ENCODE measurements around the gene BMAL1. TPM values are rescaled to one million over a fixed set of nuclear protein-coding genes. Genes with fewer than 3 reads are reported as not detected.

BMAL1 gene
- total RNA-seq, 1 donor from 2014 or later = 14.8 TPM

- Mint-ChIP-seq H3K9me3 (ENCODE audit: low read depth) (no peaks in the 10 kb centered on the region), H3K27ac (ENCODE audit: unreplicated experiment) (no peak overlapping the region), H3K36me3 (ENCODE audit: low read depth) (no peaks in the 10 kb centered on the region), H3K4me3 (ENCODE audit: unreplicated experiment) (no peak overlapping the region), H3K4me1 (ENCODE audit: low read depth) (peaks cover 38% of the 10 kb centered on the region), H3K27me3 (ENCODE audit: low read depth) (peaks cover 5% of the 10 kb centered on the region)
- no peak for TF ChIP-seq CTCF (IDR thresholded peaks at IDR 0.05)
- no peak for DNase-seq (ENCODE audit: low spot score)
Measured at GRCh38 chr11:13280092-13280722, 2.6 kb downstream of the BMAL1 start.

- no peak for TF ChIP-seq CTCF (IDR thresholded peaks at IDR 0.05)
- Mint-ChIP-seq H3K9me3 (ENCODE audit: low read depth) (no peaks in the 10 kb centered on the region), H3K27ac (ENCODE audit: unreplicated experiment) (no peak overlapping the region), H3K27me3 (ENCODE audit: low read depth) (peaks cover 3% of the 10 kb centered on the region), H3K4me3 (ENCODE audit: unreplicated experiment) (no peak overlapping the region), H3K36me3 (ENCODE audit: low read depth) (no peaks in the 10 kb centered on the region), H3K4me1 (ENCODE audit: low read depth) (peaks cover 38% of the 10 kb centered on the region)
- DNase-seq (ENCODE audit: low spot score) = no peak
Measured at GRCh38 chr11:13280777-13281176, 3.2 kb downstream of the BMAL1 start.

GRCh38 chr11:13283636-13284035, 6.0 kb downstream of the BMAL1 start:
- H3K4me3 Mint-ChIP-seq (ENCODE audit: unreplicated experiment) = no peak overlapping the region
- DNase-seq (ENCODE audit: low spot score) = no peak
- peaks cover 3% of the 10 kb centered on the region for H3K27me3 Mint-ChIP-seq (ENCODE audit: low read depth)
- no peaks in the 10 kb centered on the region for H3K9me3 Mint-ChIP-seq (ENCODE audit: low read depth)
- no peaks in the 10 kb centered on the region for H3K36me3 Mint-ChIP-seq (ENCODE audit: low read depth)
- H3K4me1 Mint-ChIP-seq (ENCODE audit: low read depth) = peaks cover 42% of the 10 kb centered on the region
- H3K27ac Mint-ChIP-seq (ENCODE audit: unreplicated experiment) = no peak overlapping the region
- no peak for TF ChIP-seq CTCF (IDR thresholded peaks at IDR 0.05)

- no peaks in the 10 kb centered on the region for H3K9me3 Mint-ChIP-seq (ENCODE audit: low read depth)
- no peak overlapping the region for H3K4me3 Mint-ChIP-seq (ENCODE audit: unreplicated experiment)
- no peaks in the 10 kb centered on the region for H3K27me3 Mint-ChIP-seq (ENCODE audit: low read depth)
- no peak for TF ChIP-seq CTCF (IDR thresholded peaks at IDR 0.05)
- no peak overlapping the region for H3K27ac Mint-ChIP-seq (ENCODE audit: unreplicated experiment)
- H3K4me1 Mint-ChIP-seq (ENCODE audit: low read depth) = peaks cover 35% of the 10 kb centered on the region
- DNase-seq (ENCODE audit: low spot score) = no peak
- H3K36me3 Mint-ChIP-seq (ENCODE audit: low read depth) = no peaks in the 10 kb centered on the region
Measured at GRCh38 chr11:13284776-13285588, 7.4 kb downstream of the BMAL1 start.

- H3K27me3 Mint-ChIP-seq (ENCODE audit: low read depth) = no peaks in the 10 kb centered on the region
- H3K36me3 Mint-ChIP-seq (ENCODE audit: low read depth) = no peaks in the 10 kb centered on the region
- H3K4me3 Mint-ChIP-seq (ENCODE audit: unreplicated experiment) = no peak overlapping the region
- no peaks in the 10 kb centered on the region for H3K9me3 Mint-ChIP-seq (ENCODE audit: low read depth)
- peaks cover 26% of the 10 kb centered on the region for H3K4me1 Mint-ChIP-seq (ENCODE audit: low read depth)
- no peak overlapping the region for H3K27ac Mint-ChIP-seq (ENCODE audit: unreplicated experiment)
- TF ChIP-seq CTCF (IDR thresholded peaks at IDR 0.05) = no peak
- no peak for DNase-seq (ENCODE audit: low spot score)
Measured at GRCh38 chr11:13286279-13286821, 8.8 kb downstream of the BMAL1 start.

All from chondrocyte (in vitro differentiated cells).